Hepatocyte (in vitro differentiated cells): ENCODE results near the gene DUOX2.

Source experiments
- CTCF ChIP-seq: fragments of 200-600 bp; sonication (generic); IDR thresholded peaks from 2 replicates; pipeline ENCODE4 v1.5.1; 2016; ENCODE audit warnings: antibody characterized with exemption, mild to moderate bottlenecking; ENCODE audit not compliant: poor library complexity
- EZH2 ChIP-seq: fragments of 200-600 bp; sonication (generic); IDR thresholded peaks from 2 replicates; pipeline ENCODE4 v1.6.1; 2016; ENCODE audit warnings: antibody characterized with exemption, mild to moderate bottlenecking, borderline replicate concordance
- EZH2phosphoT487 ChIP-seq: fragments of 200-600 bp; sonication (generic); IDR thresholded peaks from one replicate; pipeline ENCODE4 v1.6.1; 2018; ENCODE audit warnings: antibody characterized with exemption, mild to moderate bottlenecking, low read depth, moderate library complexity; ENCODE audit not compliant: unreplicated experiment, severe bottlenecking

GRCh38 chr15:45114076-45114750, at the start of gene DUOX2, which contains the start of gene DUOXA2:
- no peak for TF ChIP-seq EZH2phosphoT487
- TF ChIP-seq CTCF = no peak
- peak; percentile 92 for TF ChIP-seq EZH2
